Ecto neural progenitor cell (in vitro differentiated cells): ENCODE results near the gene AMER3.

Source experiments
- DNase-seq: peaks from one replicate; pipeline ENCODE4 v3.0.0-alpha.2; 2018; ENCODE audit warnings: low spot score

The AMER3 gene

DNA sequence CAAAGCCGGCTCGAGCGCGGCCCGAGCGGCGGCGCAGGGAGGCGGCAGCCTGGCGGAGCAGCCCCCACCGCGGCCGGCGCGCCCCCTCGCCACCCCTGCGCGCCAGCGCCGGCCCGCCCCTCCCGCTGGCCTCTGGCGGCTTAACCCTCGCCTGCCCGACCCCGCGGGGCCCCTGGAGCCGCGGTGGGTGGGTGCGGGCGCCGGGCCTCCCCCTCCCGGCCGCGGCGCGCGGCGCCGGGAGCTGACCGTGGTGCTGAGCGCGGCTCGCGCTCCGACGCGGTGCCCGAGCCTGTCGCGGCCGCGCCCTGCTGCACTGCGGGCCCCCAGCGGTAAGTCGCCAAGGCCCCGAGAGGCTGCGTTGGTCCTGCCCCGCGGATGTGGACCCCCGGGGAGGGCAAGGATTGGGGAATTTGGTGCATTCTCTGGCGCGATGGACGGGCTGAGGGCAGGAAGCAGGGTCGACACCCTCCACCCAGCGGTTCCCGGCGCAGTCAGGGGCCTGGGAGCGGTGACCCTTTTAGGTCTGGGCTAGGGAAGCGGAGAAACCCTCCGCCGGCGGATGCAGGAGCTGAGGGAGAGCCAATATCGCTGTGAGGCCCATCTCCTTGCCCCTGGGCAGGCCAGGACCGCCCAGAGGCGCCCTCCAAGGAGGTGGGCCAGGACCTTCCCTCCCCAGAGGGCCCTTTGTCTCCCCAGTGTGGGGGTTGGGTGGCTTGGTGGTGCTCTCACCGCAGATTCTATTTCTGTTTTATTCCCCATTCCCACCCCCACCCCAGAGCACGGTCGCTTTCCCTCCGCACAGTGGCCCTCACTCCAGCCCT, 923 bp downstream of the AMER3 start:
- DNase-seq = peak; percentile 83

DNA sequence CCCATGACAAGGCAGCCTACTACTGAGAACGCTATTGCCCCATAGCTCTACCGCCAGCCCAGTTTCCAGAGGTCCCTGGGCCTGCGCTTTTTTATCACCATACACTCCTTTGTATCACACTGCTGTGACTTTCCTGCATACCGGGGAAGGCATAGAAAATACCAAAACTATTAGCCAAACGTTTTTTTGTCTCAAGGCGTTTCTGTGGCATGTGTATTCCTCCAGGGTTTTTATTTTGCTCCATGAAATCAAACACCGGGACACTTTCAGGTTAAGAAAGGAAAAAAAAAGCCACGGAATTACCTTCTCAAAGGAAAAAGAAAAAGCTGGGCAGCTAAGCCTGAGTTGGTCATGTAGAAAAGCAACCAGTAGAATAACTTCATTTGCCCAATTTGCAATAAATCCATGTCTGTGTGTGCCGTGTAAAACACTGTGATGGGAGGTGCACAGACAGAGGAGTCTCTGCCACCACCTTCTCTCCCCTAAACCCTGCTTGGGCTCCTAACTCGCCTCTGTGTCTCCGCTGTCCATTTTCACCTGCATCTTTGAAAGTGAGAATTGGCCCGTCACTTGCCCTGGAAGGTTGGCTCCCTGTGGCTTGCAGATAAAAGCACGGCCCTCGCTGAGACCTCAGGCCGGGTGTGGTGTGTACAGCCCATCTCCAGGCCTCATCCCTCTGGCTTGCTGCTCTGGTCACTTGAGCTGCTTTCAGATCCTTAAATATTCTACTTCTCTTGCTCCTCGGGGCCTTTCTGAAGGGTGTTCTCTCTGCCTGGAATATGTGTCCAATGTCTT, 1.7 kb downstream of the AMER3 start:
- no peak for DNase-seq

DNA sequence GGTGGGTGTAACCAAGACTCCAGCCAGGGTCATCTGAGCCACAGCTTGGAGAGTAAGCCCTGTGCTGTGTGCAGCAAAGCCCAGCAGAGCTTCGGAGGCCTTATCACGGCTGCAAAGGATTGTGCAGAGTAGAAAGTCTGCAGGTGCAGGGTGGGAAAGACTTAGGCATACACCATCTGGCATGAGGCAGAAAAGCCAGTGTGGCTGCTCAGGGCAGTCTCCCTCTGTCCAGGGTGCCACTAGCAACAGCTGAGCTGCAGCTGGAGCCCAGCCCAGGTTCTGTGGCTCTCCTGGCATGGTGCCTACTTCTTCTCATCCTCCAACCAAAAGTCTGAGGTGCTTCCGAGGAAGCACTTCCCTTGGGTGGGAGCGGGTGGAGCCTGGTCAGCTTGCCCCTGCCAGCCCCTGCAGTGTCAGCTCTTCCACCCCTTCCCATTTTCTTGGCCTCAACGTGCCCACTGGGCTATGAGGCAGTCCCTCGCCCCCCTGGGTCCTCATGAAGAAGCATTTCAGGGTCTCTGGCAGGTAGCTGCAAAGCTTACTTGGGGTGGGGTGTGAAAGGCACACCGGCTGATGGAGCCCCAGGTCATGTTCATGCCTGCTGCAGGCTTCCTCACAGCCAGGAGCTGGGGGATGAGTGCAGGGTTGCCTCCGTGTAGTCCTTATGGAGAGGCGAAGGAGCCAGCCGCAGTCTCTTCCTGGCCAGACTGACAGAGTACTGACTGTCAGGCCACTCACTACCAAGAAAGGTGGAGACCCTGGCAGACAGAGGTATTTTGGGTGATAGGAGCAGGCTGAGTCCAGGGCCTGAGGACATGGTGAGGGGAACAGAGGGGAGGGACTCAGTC, 4.8 kb downstream of the AMER3 start:
- DNase-seq = no peak

DNA sequence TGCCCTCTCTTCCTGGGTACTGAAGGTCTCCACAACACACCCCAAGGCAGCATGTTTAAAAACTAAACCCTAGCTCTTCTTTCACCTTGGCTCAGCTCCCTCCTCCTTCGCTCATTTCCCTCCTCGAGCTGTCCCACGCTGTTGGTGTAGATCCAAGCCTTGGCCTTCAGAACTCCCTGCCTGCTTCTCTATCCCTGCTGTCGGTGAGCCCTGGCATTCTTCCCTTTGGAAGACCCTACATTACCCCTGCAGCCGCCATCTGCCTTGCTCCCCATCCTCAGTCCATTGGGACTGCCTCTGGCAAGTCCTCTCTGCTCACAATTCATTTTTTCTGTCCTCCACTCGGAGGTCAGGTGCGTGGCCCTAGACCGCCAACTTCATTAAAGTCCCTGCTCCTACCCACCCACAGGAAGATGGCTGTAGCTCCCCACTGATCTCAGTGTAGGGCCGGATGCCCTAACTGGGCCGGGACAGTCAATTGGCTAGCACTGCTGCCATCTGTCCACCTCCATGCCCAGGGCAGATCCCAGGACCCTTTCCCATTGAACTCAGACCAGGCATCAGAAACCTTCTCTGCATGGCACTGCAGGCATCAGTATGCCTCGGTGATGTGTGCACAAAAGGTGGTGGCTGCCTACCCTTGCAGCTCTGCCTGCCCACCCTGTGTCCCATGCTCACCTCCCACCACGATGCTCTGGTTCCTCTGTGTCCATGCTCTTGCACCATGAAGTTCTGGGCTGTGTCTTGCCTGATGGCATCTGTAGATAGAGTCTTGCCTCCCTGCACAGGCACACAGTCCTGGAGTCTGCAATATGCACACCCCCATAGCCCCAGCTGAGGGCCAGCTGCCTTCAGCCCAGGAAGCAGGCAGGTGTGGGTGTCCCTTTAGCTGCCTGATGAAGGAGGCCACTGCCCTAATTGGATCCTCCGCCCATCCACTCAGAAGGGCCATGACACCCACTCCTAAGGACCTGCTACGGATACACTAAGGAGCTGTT, 5.7 kb downstream of the AMER3 start:
- no peak for DNase-seq

DNA sequence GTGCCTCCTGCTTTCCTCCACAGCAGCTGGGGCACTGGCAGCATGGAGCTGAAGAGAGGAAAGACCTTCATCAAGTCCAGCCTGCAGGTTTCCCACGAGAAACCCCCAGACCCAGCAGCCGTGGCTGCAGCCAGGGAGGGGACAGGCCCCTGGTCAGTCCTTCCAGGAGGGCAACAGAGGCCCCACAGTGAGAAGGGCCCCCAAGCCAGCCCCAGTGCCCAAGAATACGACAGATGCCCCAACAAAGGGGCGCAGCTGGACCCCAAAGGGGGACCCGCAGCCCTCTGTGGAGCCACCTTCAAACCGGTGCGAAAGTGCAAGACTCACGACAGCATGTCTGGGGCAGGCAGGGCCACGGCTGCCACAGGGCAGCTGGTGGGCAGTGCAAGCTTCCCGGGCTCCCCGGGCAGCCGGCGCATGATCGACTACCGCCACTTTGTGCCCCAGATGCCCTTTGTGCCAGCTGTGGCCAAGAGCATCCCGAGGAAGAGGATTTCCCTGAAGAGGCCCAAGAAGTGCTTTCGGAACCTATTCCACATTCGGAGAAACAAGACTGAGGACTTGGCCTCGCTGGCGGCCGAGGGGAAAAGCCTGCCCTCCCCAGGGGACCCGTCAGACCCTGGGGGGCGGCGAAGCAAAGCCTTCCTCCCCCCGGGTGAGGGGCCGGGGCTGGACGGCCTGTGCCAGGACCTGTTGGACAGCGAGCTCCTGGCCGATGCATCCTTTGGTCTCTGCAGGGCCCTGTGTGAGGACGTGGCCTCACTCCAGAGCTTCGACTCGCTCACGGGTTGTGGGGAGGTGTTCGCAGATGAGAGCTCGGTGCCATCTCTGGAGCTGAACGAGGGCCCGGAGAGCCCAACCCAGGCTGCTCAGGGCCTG, 6.9 kb downstream of the AMER3 start:
- no peak for DNase-seq

DNA sequence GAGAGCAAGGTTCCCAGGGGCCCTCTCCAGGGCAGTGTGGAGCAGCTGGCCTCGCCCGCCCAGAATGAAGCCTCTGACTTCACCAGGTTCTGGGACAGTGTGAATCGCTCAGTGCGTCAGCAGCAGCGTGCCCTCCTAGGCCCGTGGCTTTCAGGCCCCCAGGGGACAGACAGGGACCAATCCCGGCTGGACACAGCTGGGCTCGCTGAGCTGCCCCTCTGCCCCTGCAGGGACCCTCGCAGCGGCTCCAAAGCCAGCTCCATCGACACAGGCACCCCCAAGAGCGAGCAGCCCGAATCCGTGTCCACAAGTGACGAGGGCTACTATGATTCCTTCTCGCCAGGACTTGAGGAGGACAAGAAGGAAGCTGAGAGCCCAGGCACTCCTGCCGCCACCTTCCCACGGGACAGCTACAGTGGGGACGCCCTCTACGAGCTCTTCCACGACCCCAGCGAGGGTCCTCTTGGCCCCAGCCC, 7.6 kb downstream of the AMER3 start:
- no peak for DNase-seq

DNA sequence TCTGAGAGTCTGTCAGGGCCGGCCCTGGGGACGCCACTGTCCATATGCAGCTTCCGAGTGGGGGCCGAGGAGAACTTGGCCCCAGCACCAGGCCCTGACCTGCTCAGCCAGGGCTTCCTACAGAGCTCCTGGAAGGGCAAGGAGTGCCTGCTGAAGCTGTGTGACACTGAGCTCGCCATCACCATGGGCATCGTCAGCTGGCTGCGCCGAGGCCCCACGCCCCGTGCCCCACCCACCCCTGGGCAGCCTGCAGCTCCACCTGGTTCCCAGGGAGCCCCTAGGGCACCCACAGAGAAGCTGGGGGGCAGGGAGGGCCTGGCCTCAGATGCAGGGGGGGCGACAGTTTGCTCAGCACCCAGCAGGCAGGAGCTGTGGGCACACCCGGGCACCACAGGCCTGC, 8.1 kb downstream of the AMER3 start:
- no peak for DNase-seq

DNA sequence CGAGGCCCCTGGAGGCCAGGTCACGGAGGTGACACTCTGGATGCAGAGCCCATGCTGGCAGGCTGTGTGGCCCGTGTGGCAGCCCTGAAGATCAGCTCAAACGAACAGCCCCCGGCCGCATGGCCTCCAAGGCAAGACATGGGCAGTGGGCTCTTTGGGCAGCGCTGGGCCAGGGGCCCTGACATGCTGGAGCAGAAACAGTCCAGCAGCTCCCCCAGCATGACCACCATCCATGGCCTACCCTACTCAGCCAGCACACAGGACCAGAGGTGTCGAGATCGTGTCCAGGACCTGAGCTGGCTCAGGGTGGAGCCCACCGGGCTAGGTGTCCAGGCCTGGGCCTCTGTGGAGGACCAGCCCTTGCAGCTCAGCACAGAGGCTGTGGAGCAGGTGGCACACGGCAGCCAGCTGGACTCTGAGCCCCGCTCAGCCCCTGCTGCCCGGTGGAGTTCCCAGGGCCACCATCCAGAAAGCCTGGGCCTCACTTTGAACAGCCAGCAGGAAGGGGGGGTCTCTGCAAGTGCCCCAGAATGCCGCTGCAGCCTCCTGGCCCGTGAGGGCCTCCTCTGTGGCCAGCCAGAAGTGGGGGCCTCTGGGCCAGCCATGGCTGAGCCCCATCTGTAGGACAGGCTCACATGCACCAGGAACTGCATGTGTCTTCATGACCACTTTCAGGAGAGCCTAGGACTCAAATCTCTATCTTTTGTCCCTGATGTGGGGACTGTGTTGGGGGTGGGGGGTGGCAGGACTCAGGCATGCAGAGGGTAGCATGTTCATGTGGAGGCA, 8.9 kb downstream of the AMER3 start:
- DNase-seq = no peak

DNA sequence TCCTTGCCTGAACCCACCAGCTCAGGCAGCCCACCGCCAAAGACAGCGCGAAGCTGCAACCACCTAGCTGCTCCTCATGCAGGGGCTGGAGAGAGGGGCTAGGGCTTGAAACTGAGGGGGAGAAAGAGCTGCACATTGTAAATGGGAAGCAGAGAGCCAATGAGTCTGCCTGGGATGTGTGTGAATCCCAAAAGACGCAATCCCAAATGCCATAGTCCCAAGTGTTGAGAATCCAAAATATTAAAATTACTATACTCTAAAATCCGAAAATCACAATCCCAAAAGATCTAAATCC, 9.4 kb downstream of the AMER3 start:
- no peak for DNase-seq

DNA sequence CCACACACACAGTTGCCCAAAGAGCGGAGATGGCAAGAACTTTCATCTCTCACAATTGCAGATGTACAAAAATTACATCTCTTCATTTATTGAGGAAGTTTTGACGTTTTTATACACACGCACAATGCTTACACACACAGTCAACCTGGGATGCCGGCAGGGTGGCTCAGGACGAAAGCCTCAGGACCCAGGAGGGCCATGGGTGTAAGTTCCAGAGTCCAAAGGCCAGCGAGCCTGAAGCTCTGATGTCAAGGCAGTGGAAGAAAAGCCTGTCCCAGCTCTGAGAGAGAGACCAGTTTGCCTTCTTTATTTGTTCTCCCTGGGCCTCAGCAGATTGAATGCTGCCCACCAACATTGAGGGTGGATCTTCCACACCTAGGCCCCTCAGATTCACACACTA, 10.1 kb downstream of the AMER3 start:
- DNase-seq = no peak

DNA sequence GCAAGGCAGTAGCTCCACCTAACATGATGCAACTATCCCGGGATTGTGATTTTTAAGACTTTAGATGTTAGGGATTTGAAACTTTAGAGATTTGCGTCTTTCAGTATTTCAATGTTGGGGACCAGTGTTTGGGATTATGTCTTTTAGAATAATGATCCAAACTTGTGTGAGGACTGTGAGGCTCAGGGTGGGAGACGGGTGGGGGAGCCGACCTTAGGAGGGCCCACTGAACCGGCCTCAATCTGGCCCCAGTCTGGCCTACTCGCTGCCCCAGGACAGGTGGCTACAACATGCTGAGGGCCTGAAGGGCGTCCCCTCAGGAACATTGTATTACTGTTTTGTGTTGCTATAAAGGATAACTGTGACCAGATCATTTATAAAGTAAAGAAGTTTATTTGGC, 10.7 kb downstream of the AMER3 start:
- DNase-seq = no peak

DNA sequence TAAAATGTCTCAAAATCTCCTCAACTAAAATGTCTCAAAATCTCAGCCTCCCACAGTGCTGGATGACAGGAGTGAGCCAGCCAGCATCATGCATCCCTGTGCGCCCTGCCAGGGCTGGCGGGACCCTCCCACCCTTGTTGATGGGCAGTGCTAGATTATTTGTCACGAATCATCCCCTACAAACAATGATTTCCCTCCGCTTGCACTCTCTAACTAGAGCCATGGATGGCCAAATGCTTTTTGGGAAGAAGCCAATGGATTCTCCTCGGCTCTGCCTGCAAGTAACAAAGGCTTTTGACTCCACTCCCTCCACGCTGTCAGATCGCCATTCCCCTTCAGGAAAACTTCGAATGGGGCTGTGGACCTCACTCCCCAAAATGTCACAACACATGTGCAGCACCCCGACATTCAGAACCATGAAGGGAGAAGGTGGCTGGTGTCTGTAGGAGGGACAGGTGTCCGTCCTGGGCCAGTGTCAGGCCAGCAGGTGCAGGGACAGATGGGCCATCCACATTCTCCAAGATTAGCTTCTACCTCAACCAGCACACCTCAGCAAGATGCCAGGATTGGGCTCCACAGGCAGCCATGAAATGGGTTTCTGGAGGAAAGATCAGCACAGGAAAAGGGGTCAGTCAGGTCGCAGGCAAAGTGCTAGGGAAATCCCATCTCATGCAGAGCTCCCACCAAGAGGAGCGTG, 11.5 kb downstream of the AMER3 start:
- no peak for DNase-seq

DNA sequence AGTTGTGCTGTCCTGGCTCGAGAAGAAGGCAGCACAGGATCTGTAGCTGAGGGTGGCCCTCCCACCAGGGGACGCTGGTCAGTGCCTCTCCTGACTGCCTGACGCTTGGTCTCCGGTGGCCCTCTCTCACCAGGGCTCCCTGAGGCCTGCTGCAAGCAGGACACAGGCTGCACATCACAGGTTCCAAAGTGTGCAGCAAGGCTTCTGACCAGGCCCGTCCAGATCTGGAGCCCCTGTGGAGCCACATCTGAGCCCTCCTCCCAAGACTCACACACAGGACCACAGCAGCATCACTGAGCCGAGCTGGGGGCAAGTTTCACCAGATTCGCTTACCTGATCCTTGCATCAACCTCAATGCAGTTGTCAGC, 12.1 kb downstream of the AMER3 start:
- no peak for DNase-seq

DNA sequence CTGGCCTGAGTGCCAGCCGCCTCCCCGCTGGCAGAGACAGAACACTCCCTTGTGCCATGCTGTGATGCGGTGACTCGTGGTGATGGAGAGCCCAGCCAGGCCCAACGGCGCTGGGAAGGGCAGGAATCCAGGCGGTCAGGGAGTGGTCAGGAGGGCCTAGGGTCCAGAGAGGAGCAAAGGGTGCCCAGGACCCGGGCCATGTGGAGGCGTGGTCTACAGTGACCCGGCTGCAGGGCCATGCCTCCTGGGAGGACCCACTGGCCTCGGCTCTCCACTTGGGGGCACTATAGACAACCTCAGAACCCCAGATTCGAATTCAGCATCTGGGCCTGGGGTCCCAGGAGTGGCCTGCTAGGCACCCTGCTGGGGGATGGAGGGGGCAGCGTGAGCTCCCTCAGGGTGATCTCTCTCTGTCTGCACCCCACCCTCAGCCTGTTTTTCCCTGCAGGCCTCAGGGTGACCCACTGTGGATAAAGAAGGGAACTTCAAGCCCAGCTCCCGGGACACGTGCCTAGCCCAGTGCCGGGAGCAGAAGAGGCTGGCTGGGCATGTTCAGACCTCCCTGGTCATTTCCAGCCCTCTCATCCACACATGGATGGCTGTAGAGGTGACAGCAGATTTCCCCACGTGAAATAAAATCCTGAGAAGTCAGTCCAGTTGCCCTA, 13.0 kb downstream of the AMER3 start:
- DNase-seq = no peak

DNA sequence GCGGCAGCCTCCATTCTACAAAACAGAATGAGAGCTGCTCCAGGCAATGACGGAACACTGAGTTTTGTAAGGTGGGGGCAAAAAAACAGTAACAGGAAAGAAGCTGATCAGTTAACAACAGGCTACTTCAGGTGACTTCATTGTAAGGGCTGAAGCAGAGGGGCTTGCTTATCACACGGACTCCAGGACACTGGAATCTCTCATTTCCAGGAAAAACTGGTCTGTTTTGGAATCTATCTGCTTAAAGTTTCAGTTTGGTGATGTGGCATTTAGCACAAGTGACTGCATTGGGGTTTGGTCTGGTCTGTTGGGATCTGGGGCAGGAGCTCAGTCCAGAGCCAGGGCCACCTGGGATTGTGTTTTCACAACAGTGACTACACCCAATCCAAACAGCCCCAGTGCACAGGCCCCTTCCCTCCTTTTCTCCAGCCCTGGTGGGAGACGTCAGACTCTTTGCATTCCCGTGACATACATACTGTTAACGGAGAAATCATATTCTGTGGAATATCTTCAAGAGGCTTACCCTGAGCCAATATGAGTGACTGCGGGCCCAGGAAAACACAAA, 14.1 kb downstream of the AMER3 start:
- no peak for DNase-seq

DNA sequence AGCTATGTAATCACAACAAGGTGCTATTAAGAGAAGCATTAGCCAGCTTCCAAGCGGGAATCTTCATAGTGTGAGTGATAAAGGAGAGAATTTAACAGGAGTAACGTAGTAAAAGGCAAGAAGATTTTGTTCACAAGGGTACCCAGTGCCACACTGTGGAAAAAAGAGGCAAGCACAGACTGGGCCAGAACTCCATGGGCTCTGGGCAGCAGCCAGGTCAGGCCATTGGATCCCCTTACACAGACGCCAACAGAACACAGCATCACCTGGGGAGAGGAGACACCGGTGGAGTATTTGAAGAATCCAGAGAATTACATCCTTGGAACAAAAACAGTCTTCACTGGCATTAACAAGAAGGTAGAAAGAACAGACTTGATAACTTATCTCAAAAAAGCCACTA, 21.2 kb downstream of the AMER3 start:
- DNase-seq = no peak

DNA sequence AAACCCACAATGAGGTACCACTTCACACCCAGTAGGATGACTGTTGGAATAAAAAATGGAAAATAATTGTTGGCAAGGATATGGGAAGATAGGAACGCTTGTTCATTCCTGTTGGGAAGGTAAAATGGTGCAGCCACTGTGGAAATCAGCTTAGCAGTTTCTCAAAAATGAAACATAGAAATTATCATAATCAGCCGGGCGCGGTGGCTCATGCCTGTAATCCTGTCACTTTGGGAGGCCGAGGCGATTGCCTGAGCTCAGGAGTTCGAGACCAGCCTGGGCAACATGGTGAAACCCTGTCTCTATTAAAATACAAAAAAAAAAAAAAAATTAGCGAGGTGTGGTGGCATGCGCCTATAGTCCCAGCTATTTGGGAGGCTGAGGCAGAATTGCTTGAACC, 23.4 kb downstream of the AMER3 start:
- DNase-seq = no peak

DNA sequence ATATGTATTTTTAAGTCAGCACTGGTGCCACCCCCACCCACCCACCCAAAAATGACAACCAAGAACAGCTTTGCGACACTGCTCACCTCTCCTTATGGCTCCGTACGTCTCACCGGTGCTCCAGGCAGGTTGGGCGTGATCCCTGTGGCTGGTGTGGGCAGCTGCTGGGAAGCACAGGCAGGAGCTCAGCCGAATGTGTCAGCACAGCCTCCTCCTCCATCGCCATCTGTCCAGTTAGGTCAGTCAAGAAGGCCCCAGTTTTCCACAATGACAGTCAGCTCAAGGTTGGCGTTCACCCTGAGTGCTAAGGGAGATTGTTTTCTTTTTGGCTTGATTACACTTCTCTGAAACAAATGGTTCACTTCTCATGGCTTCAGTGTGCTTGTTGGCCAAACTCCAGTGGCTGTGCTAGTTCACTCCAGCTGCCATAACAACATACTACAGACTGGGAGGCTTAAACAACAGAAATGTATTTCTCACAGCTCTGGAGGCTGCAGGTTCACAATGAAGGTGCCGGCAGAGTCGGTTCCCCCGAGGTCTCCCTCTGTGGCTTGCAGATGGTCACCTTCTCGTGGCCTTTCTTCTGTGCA, 30.2 kb downstream of the AMER3 start:
- no peak for DNase-seq
